ES-I3 (cell line): ENCODE results near the gene GBA2.

Source experiments
- H3K36me3 ChIP-seq: 2 replicates; pipeline ENCODE4 v1.6.1; 2013; ENCODE audit warnings: mild to moderate bottlenecking, low read length, control low read depth, moderate library complexity; ENCODE audit not compliant: insufficient read depth
- H3K4me1 ChIP-seq: 2 replicates; pipeline ENCODE4 v1.6.1; 2013; ENCODE audit warnings: mild to moderate bottlenecking, control low read depth, low read length; ENCODE audit not compliant: insufficient read depth
- H3K9ac ChIP-seq: 2 replicates; pipeline ENCODE4 v1.6.1; 2013; ENCODE audit warnings: low read depth, mild to moderate bottlenecking, low read length, moderate library complexity
- H3K9me3 ChIP-seq: 2 replicates; pipeline ENCODE4 v1.6.1; 2013; ENCODE audit warnings: mild to moderate bottlenecking, low read length, moderate library complexity; ENCODE audit not compliant: control insufficient read depth, insufficient read depth

The GBA2 gene

GRCh38 chr9:35757226-35757891 is 8.3 kb upstream of the GBA2 start:
- no peaks in the 10 kb centered on the region for H3K9me3 ChIP-seq
- peak overlapping the region; percentile 99 for H3K9ac ChIP-seq
- no peaks in the 10 kb centered on the region; the same call in 1 of the 2 replicates for H3K4me1 ChIP-seq
- no peaks in the 10 kb centered on the region; the same call in 1 of the 2 replicates for H3K36me3 ChIP-seq

- Histone ChIP-seq H3K9ac (peak overlapping the region; percentile 99), H3K9me3 (no peaks in the 10 kb centered on the region), H3K4me1 (no peaks in the 10 kb centered on the region; the same call in 1 of the 2 replicates), H3K36me3 (no peaks in the 10 kb centered on the region; the same call in 1 of the 2 replicates)
These were observed 7.5 kb upstream of the GBA2 start for GRCh38 chr9:35756275-35757225.

- Histone ChIP-seq H3K36me3 (no peaks in the 10 kb centered on the region; the same call in 1 of the 2 replicates), H3K4me1 (peaks cover 4% of the 10 kb centered on the region), H3K9ac (no peak overlapping the region)
These were observed 6.0 kb upstream of the GBA2 start for GRCh38 chr9:35755071-35755470.

GRCh38 chr9:35754264-35754663 is 5.2 kb upstream of the GBA2 start, which contains the start of gene MSMP:
TSS of gene MSMP (minus strand) at chr9:35754276. CDS start at chr9:35754129, 147 bp downstream.
- Histone ChIP-seq H3K36me3 (no peaks in the 10 kb centered on the region; the same call in 1 of the 2 replicates), H3K9ac (no peak within 1 kb of the TSS), H3K9me3 (no peaks in the 10 kb centered on the region), H3K4me1 (peaks cover 7% of the 10 kb centered on the region)

More at GRCh38 chr9:35755071-35755470, 6.0 kb upstream of the GBA2 start:
- H3K9me3 ChIP-seq = no peaks in the 10 kb centered on the region

- no peaks in the 10 kb centered on the region for H3K9me3 ChIP-seq
- peaks cover 7% of the 10 kb centered on the region for H3K4me1 ChIP-seq
- no peak overlapping the region for H3K9ac ChIP-seq
- H3K36me3 ChIP-seq = no peaks in the 10 kb centered on the region; the same call in 1 of the 2 replicates
These were observed 4.4 kb upstream of the GBA2 start for GRCh38 chr9:35753466-35753865.

GRCh38 chr9:35750256-35750531 is 1.2 kb upstream of the GBA2 start:
- Histone ChIP-seq H3K36me3 (no peaks in the 10 kb centered on the region; the same call in 1 of the 2 replicates), H3K9ac (peak overlapping the region; percentile 92; the same call in 1 of the 2 replicates), H3K4me1 (peaks cover 19% of the 10 kb centered on the region; the same call in 1 of the 2 replicates), H3K9me3 (no peaks in the 10 kb centered on the region)

GRCh38 chr9:35749515-35750255 is 657 bp upstream of the GBA2 start:
- H3K9me3 ChIP-seq = no peaks in the 10 kb centered on the region
- peak overlapping the region; percentile 92 for H3K9ac ChIP-seq
- H3K4me1 ChIP-seq = peaks cover 19% of the 10 kb centered on the region; the same call in 1 of the 2 replicates
- H3K36me3 ChIP-seq = no peaks in the 10 kb centered on the region; the same call in 1 of the 2 replicates

- Histone ChIP-seq H3K9ac (peak overlapping the region; percentile 92), H3K9me3 (no peaks in the 10 kb centered on the region), H3K36me3 (peaks cover 7% of the 10 kb centered on the region), H3K4me1 (peaks cover 19% of the 10 kb centered on the region; the same call in 1 of the 2 replicates)
These were observed 678 bp downstream of the GBA2 start for GRCh38 chr9:35748242-35748857.

GRCh38 chr9:35746583-35746982 is 2.4 kb downstream of the GBA2 start:
- Histone ChIP-seq H3K9me3 (no peaks in the 10 kb centered on the region), H3K36me3 (peaks cover 13% of the 10 kb centered on the region), H3K9ac (peak overlapping the region; percentile 25; the same call in 1 of the 2 replicates), H3K4me1 (peaks cover 19% of the 10 kb centered on the region; the same call in 1 of the 2 replicates)

GRCh38 chr9:35745569-35745968 is 3.5 kb downstream of the GBA2 start:
- peaks cover 15% of the 10 kb centered on the region for H3K36me3 ChIP-seq
- H3K9ac ChIP-seq = no peak overlapping the region
- peaks cover 19% of the 10 kb centered on the region; the same call in 1 of the 2 replicates for H3K4me1 ChIP-seq
- H3K9me3 ChIP-seq = no peaks in the 10 kb centered on the region

- Histone ChIP-seq H3K4me1 (peaks cover 12% of the 10 kb centered on the region; the same call in 1 of the 2 replicates), H3K36me3 (peaks cover 23% of the 10 kb centered on the region), H3K9me3 (no peaks in the 10 kb centered on the region), H3K9ac (no peak overlapping the region)
These were observed 5.0 kb downstream of the GBA2 start for GRCh38 chr9:35743880-35744518.

- peaks cover 12% of the 10 kb centered on the region; the same call in 1 of the 2 replicates for H3K4me1 ChIP-seq
- H3K9ac ChIP-seq = no peak overlapping the region
- peaks cover 26% of the 10 kb centered on the region for H3K36me3 ChIP-seq
- H3K9me3 ChIP-seq = no peaks in the 10 kb centered on the region
These were observed 5.6 kb downstream of the GBA2 start for GRCh38 chr9:35743452-35743851.

GRCh38 chr9:35741740-35742139 is 7.3 kb downstream of the GBA2 start:
- Histone ChIP-seq H3K9ac (no peak overlapping the region), H3K36me3 (peaks cover 35% of the 10 kb centered on the region), H3K4me1 (0 out of 2 replicates have a peak, but pooled peaks cover 2% of the 10 kb centered on the region), H3K9me3 (no peaks in the 10 kb centered on the region)
